KOPT-K1 (cell line): ENCODE data around the gene KIF1C.
"Not testable (repeated sequence)": the region's sequence is repeated elsewhere in the genome, so short reads cannot be mapped to it uniquely, and the experiment has no call there.

Experiments used
- H3K27ac ChIP-seq: fragments of 200-600 bp; sonication (generic); 2 replicates; pipeline ENCODE4 v1.5.1; 2016; ENCODE audit warnings: antibody characterized with exemption, mild to moderate bottlenecking, low read depth, low read length; ENCODE audit not compliant: poor library complexity, severe bottlenecking
- H3K36me3 ChIP-seq: fragments of 200-600 bp; sonication (generic); 2 replicates; pipeline ENCODE4 v1.5.1; 2017; ENCODE audit warnings: antibody characterized with exemption, mild to moderate bottlenecking, low read length, moderate library complexity; ENCODE audit not compliant: insufficient read depth
- H3K9me3 ChIP-seq: fragments of 200-600 bp; sonication (generic); 2 replicates; pipeline ENCODE4 v1.5.1; 2017; ENCODE audit warnings: antibody characterized with exemption, low read length, mild to moderate bottlenecking; ENCODE audit not compliant: insufficient read depth, poor library complexity, severe bottlenecking

Gene KIF1C

DNA sequence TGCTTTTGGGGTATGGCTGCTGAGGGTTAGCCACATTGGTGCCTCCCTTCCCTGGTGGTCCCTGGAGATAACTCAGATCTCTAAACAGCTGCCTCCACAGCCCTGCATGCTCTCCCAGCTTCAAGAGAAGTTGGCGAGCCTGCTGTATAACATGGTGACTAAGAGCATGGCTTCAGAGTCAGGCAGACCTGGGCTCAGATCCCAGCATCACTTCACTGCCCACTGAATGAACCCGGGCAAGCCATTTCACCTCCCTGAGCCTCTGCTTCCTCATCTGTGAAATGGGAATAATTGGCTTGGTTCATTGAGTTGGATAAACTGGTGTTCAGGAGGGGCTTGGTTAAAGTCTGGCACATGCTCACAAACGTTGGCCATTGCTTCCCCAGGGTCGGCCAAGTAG, 16.6 kb downstream of the KIF1C start:
- H3K36me3 ChIP-seq = peaks cover 29% of the 10 kb centered on the region; the same call in 1 of the 2 replicates
- no peak overlapping the region for H3K27ac ChIP-seq
- H3K9me3 ChIP-seq = no peaks in the 10 kb centered on the region

DNA sequence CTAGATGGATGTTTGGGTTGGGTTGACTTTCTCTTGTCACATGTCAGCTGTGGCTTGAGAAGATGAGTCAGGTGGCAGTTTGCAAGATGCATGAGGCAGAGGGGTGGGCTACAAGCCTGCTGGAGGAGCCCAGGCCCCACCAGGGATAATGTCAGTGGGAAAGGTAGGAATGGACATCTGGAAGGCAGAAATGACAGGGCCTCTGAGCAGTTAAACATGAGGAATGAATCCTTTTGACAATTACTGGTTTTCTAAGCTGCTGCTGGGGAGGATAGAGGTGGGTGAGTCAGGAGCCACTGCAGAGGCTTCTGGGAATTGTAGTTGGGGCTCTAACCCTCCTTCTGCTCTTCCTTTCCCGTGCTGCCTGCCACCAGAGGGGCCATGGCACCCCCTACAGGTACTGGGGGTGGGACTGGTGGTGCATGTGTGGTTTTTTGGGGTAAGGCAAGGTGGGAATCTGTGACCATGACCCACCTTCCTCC, 21.8 kb downstream of the KIF1C start:
- H3K9me3 ChIP-seq = no peaks in the 10 kb centered on the region
- no peak overlapping the region for H3K27ac ChIP-seq
- peaks cover 23% of the 10 kb centered on the region; the same call in 1 of the 2 replicates for H3K36me3 ChIP-seq

DNA sequence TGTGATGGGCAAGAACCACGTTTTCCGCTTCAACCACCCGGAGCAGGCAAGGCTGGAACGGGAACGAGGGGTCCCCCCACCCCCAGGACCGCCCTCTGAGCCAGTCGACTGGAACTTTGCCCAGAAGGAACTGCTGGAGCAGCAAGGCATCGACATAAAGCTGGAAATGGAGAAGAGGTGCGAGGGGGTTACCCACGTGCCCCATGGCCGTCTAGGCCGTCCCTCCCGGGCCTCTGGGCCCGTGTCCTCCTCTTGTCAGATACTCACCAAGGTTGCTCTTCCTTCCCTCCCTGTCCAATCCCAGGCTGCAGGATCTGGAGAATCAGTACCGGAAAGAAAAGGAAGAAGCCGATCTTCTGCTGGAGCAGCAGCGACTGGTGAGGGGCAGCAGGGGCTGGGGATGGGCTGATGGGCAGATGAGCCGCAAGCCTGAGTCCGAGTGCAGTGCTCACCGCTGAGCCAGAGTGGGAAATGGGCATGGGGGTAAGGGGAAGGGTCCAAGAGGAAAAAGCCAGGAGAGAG, 22.8 kb downstream of the KIF1C start:
- Histone ChIP-seq H3K9me3 (no peaks in the 10 kb centered on the region), H3K27ac (no peak overlapping the region), H3K36me3 (peaks cover 19% of the 10 kb centered on the region; the same call in 1 of the 2 replicates)

DNA sequence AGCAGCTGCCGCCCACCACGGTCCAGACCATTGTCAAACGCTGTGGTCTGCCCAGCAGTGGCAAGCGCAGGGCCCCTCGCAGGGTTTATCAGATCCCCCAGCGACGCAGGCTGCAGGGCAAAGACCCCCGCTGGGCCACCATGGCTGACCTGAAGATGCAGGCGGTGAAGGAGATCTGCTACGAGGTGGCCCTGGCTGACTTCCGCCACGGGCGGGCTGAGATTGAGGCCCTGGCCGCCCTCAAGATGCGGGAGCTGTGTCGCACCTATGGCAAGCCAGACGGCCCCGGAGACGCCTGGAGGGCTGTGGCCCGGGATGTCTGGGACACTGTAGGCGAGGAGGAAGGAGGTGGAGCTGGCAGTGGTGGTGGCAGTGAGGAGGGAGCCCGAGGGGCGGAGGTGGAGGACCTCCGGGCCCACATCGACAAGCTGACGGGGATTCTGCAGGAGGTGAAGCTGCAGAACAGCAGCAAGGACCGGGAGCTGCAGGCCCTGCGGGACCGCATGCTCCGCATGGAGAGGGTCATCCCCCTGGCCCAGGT, 24.5 kb downstream of the KIF1C start:
- H3K27ac ChIP-seq = no peak overlapping the region
- peaks cover 14% of the 10 kb centered on the region; the same call in 1 of the 2 replicates for H3K36me3 ChIP-seq
- no peaks in the 10 kb centered on the region for H3K9me3 ChIP-seq

DNA sequence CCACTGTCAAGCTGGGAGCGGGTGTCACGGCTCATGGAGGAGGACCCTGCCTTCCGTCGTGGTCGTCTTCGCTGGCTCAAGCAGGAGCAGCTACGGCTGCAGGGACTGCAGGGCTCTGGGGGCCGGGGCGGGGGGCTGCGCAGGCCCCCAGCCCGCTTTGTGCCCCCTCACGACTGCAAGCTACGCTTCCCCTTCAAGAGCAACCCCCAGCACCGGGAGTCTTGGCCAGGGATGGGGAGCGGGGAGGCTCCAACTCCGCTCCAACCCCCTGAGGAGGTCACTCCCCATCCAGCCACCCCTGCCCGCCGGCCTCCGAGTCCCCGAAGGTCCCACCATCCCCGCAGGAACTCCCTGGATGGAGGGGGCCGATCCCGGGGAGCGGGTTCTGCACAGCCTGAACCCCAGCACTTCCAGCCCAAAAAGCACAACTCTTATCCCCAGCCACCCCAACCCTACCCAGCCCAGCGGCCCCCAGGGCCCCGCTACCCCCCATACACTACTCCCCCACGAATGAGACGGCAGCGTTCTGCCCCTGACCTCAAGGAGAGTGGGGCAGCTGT, 25.9 kb downstream of the KIF1C start:
- Histone ChIP-seq H3K27ac (no peak overlapping the region), H3K36me3 (peaks cover 10% of the 10 kb centered on the region; the same call in 1 of the 2 replicates), H3K9me3 (no peaks in the 10 kb centered on the region)

DNA sequence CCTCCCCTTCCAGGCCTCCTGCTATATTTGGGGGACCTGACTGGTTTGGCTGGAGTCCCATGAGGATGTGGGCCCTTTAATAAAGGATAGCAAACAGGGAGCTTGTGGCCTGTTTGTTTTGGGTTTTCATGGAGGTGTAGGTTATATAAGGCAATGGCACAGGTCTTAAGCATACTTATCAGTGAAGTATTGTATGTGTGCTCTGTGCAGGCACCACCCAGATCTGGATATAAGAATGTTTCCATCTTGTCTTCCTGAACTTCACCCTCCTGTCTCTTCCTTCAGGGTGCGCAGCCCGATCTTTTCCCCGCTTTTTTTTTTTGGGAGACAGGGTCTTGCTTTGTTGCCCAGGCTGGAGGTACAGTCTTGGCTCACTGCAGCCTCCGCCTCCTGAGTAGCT, 26.9 kb downstream of the KIF1C start:
- Histone ChIP-seq H3K9me3 (no peaks in the 10 kb centered on the region), H3K27ac (no peak overlapping the region), H3K36me3 (peaks cover 10% of the 10 kb centered on the region; the same call in 1 of the 2 replicates)

DNA sequence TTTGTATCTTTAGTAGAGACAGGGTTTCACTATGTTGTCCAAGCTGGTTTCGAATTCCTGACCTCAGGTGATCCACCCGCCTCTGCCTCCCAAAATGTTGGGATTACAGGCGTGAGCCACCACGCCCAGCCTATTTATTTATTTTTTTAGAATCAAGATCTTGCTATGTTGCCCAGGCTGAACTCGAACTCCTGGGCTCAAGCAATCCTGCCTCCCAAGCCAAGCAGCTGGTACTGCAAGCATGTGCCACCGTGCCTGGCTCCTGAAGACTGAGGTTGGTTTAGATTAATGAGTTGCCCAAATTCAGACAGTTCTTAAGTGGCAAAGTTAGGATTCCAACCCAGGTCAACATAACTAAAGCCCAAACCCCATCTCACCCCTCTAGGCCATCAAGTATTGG, 29.5 kb downstream of the KIF1C start:
- no peaks in the 10 kb centered on the region for H3K36me3 ChIP-seq

DNA sequence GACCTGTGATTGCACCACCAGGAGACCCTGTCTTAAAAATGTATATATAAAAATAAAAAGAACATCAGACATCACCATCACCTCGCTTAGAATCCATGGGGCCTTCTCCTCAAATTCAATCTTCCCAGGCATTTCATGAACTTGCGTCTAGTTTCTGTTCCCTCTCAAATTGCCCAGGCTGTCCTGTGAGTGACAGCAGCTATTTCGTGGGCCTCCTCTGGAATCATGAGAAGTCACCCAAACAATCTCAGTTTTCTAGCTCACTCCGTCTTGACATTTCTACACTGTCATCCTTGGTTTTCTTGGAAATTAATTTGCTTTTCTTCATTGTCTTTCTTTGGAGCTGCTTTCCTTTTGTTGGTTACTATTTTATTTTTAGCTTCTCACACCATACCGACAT, 30.2 kb downstream of the KIF1C start:
- Histone ChIP-seq H3K36me3 (no peaks in the 10 kb centered on the region), H3K27ac (no peak overlapping the region), H3K9me3 (no peaks in the 10 kb centered on the region)

More for the DNA sequence above, 29.5 kb downstream of the KIF1C start:
- H3K27ac ChIP-seq = no peak overlapping the region
- no peaks in the 10 kb centered on the region for H3K9me3 ChIP-seq

DNA sequence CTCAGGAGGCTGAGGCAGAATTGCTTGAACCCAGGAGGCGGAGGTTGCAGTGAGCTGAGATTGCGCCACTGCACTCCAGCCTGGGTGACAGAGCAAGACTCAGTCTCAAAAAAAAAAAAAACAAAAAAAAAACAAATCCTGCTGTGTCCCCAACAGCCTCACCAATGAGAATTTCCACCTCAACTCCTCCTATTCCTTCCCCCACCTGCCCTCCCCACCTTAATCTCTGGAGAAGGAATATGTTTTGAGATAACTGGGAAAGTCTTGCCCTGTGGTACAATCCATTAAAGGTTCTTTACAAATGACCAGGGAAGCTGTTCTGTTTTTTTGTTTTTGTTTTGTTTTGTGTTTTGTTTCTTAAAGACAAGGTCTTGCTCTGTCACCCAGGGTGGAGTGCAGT, 32.4 kb downstream of the KIF1C start:
- not testable (repeated sequence) for H3K9me3 ChIP-seq, H3K27ac ChIP-seq, H3K36me3 ChIP-seq

DNA sequence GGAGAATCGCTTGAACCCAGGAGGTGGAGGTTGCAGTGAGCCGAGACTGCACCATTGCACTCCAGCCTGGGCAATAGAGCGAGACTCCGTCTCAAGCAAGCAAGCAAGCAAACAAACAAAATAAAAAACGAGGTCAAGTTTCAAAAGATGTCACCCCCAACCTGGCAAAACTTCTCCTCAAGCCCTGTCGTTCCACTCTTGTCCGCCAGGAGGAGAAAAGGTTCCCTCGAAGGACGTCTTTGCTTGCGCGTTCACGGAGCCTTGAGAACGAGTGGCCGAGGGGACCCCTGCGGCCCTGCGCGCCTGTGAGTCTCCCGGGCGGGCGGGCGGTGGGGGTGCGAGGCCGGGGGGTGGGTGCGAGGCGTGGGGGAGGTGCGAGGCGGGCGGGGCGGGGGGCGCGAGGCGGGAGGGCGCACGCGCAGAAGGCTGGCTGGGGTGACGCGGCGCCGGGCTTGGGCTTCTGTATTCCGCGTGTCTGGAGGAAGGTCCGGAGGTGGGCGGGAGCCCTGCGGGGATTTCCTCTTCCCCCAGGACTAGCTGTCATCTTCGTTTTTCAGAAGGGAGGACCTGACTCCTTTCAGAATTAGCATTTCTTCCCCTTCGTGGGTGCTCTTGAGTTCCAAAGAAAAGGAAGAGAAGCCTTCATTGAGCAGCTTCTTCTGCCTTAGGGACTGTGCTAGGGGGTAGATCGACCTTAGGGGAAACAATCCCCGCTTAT, 33.8 kb downstream of the KIF1C start:
- Histone ChIP-seq H3K9me3 (no peaks in the 10 kb centered on the region), H3K27ac (peak overlapping the region; percentile 41), H3K36me3 (no peaks in the 10 kb centered on the region)

DNA sequence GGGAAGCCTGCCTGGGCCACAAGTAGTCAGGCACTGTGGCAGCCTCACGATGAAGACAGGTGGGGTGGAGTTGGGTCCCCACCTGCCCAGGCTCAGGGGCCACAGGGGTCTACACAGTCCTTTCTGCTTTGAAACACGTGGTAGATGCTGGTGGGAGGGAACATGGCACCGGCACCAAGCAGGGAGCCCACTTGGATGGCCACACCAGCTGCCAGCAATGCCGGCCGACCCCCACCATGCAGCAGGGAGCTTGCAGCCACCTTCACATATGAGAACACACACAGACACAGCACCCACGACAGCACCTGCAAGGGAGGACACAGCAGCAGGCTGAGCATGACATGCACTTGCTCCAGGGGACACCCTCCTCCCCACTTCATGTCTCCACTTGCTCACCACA, 35.1 kb downstream of the KIF1C start:
- H3K27ac ChIP-seq = no peak overlapping the region
- H3K9me3 ChIP-seq = no peaks in the 10 kb centered on the region
- H3K36me3 ChIP-seq = no peaks in the 10 kb centered on the region

DNA sequence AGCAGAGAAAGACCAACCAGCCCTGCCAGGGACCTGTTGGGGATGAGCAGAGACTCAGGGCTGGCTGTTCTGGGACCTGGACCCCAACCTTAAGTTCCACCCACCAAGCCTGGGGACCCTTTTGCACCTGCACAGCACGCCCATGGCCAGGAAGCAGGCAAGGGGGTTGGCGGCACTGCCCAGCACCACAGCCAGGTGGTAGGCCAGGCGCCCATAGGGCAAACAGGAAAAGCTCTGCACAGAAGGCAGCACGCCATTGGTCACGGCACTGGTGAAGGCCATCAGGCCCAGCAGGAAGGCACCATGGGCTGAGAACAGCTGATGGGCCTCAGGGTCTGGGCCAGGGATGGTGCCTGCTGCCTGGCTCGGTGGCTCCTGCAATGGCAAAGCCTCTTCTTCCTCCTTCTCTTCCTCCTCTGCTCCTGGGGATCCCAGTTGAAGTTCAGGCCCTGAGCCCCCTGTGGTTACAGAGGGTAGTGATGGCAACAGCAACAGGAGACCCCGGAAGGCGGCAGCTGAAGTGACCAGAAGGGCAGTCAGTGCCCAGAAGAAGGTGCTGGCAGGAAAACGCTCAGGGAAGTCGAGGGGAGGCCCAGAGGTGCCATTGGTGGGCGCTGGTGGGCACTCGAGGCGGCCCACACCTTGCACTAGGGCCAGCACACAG, 35.7 kb downstream of the KIF1C start:
- no peak overlapping the region for H3K27ac ChIP-seq
- no peaks in the 10 kb centered on the region for H3K9me3 ChIP-seq
- no peaks in the 10 kb centered on the region for H3K36me3 ChIP-seq

DNA sequence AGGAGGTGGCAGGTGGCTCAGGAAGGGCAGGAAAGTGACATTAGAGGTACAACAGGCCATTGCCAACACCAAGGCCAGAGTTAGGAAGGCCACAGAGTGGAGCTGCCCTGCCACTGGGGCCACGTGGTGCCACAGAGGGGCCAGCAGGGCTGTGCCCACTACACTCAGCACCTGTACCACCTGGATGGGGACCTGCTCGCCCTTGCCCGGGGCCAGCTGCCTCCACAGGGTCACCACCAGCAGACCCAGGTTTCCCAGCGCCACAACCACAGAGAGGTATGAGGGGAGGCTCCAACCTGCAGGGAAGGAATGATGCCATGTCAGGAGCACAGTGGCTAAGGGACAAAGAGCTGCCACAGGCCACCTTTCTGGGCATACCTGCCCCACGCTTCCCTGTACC, 36.3 kb downstream of the KIF1C start:
- H3K27ac ChIP-seq = no peak overlapping the region
- no peaks in the 10 kb centered on the region for H3K9me3 ChIP-seq

DNA sequence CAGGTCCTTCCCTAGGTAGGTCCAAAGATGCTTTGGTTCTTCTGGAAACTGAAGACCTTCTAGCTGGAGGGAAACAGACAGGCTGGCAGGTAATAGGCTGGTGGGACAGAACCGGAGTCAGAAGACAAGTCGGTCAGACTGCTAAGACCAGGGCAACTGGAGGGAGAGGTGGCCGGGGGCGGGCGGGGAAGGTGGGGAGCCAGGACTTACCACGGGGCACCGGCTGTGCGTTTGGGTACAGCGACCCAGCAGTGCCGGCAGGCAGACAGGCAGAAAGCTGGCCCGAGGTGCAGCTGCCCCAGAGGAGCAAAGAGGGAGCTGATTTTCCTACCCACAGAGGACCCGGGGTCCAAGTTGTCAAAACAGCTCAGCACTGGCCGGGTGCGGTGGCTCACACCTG, 36.9 kb downstream of the KIF1C start:
- Histone ChIP-seq H3K9me3 (no peaks in the 10 kb centered on the region), H3K36me3 (no peaks in the 10 kb centered on the region), H3K27ac (no peak overlapping the region)

More for the DNA sequence above, 36.3 kb downstream of the KIF1C start:
- no peaks in the 10 kb centered on the region for H3K36me3 ChIP-seq

DNA sequence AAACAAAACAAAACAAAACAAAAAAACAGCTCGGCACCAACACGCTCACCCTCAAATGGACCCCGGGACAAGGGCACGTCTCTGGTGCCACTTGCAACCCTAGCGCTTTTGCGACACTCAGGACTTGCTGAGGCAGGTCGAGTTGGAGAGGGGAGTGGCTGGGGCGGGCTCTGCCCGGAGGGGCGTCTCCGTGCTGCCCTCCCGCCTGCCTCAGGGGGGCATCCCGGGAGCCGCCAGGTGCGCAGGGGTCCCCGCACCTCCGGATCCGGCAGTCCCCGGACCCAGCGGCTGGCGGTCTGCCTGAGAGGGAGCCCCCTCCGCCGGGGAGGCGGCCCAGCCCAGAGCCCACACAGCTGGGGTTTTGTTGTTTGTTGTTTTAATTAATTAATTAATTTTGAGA, 37.6 kb downstream of the KIF1C start, which contains the start of gene SLC52A1:
Gene SLC52A1, minus strand, starts transcription at position 112 of the 400 bp plus-strand sequence. CDS start 820 bp downstream, outside the sequence.
- Histone ChIP-seq H3K9me3 (no peaks in the 10 kb centered on the region), H3K27ac (no peak within 1 kb of the TSS), H3K36me3 (no peaks in the 10 kb centered on the region)
